Measurements from ENCODE around the gene OR6C70.
"Not testable (repeated sequence)": the region's sequence is repeated elsewhere in the genome, so short reads cannot be mapped to it uniquely, and the experiment has no call there.

OR6C70 gene

GRCh38 chr12:55470088-55470829 is at the start of gene OR6C70:
OR6C70 (minus strand) TSS chr12:55470138; CDS start chr12:55470138, 0 bp downstream.
- no peak for DNase-seq

GRCh38 chr12:55516391-55516790 is 46.5 kb upstream of the OR6C70 start:
- DNase-seq: no peak

GRCh38 chr12:55515696-55516095 is 45.8 kb upstream of the OR6C70 start:
- no peak for DNase-seq

DNA sequence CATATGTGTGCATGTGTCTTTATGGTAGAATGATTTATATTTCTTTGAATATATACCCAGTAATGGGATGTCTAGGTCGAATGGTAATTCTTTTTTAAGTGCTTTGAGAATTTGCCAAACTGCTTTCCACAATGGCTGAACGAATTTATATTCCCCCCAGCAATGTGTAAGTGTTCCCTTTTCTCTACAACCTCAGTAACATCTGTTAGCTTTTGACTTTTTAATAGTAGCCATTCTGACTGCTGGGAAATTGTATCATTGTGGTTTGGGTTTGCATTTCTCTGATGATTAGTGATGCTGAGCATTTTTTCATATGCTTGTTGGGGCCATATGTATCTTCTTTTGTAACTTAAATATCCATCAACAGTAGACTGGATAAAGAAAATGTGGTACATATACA is 31.7 kb upstream of the OR6C70 start:
- no peak for DNase-seq

- DNase-seq: no peak
Measured at GRCh38 chr12:55499810-55500252, 29.9 kb upstream of the OR6C70 start.

DNA sequence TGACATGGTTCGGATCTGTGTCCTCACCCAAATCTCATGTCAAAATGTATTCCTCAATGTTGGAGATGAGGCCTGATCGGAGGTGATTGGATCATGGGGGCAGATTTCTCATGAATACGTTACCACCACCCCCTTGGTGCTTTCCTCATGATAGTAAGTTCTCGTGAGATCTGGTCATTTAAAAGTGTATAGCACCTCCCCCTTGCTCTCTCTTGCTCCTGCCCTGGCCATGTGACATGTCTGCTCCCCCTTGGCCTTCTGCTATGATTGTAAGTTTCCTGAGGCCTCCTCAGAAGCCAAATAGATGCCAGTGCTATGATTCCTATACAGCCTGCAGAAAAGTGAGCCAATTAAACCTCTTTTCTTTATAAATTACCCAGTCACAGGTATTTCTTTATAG is 29.3 kb upstream of the OR6C70 start:
- no peak for DNase-seq

- no peak for DNase-seq
Measured at GRCh38 chr12:55495490-55495889, 25.6 kb upstream of the OR6C70 start.

DNA sequence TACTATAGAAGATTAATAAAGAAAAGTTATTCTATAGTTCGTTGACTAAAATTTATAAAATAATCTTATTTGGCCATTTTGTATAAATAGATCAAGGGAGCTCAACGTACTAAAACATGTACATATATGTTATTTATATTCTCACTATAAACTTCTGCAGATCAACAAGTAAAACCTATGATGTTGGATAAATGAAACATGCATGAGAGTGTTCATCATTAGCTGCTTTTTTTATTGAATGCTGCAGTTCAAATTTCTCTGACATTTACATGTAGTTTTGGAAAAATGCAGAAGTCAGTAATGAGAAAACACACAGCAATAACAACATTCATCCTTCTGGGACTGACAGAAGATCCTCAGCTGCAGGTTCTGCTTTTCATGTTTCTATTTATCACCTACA is 22.1 kb upstream of the OR6C70 start, which contains the start of gene OR6C68:
TSS of gene OR6C68 (plus strand) at position 301 of the 400 bp plus-strand sequence. CDS start at position 301, 0 bp downstream.
- DNase-seq: no peak

- not testable (repeated sequence) for DNase-seq
Measured at GRCh38 chr12:55484284-55484683, 14.3 kb upstream of the OR6C70 start.

GRCh38 chr12:55479136-55479535 is 9.2 kb upstream of the OR6C70 start:
- not testable (repeated sequence) for DNase-seq

DNA sequence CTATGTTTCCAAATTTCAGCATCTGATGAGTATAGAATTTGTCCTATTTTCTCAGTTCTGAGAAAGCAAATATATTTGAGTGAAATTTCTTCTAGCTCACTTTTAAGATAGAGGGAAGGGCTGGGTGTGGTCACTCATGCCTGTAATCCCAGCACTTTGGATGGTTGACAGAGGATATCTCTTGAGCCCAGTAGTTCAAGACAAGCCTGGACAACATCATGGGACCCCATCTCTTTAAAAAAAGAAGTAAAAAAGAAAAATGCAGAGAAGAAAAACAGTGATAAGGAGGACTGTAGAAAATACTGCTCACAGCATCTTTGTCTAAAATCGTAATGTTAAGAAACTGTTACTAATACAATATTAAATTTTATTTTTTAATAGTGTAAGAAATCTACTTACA is 2.3 kb upstream of the OR6C70 start:
- DNase-seq: no peak

DNA sequence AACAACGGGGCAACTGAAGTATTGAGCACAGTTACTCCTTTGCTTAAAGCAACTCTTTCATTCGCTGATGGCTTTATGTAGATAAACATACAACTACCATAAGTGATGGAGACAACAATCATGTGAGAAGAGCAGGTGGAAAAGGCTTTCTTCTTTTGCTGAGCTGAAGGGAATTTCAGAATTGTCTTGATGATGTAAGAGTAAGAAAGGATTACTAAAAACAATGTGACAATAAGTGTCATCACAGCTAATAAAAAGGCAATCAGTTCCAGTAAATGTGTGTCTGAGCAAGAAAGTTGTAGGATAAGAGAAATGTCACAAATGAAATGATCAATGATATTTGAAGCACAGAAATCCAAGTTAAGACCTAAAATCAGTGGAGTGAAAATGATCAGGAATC is 647 bp downstream of the OR6C70 start:
- no peak for DNase-seq

- no peak for DNase-seq
Measured at GRCh38 chr12:55467836-55468235, 2.1 kb downstream of the OR6C70 start.

DNA sequence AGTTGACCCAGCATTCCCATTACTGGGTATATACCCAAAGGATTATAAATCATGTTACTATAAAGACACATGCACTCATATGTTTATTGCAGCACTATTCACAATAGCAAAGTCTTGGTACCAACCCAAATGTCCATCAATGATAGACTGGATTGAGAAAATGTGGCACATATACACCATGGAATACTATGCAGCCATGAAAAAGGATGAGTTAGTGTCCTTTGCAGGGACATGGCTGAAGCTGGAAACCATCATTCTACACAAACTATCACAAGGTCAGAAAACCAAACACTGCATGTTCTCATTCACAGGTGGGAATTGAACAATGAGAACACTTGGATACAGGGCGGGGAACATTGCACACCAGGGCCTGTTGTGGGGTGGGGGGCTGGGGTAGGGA is 5.0 kb downstream of the OR6C70 start:
- not testable (repeated sequence) for DNase-seq

- no peak for DNase-seq
Measured at GRCh38 chr12:55448825-55449224, 21.1 kb downstream of the OR6C70 start.

- no peak for DNase-seq
Measured at GRCh38 chr12:55446326-55446725, 23.6 kb downstream of the OR6C70 start.

DNA sequence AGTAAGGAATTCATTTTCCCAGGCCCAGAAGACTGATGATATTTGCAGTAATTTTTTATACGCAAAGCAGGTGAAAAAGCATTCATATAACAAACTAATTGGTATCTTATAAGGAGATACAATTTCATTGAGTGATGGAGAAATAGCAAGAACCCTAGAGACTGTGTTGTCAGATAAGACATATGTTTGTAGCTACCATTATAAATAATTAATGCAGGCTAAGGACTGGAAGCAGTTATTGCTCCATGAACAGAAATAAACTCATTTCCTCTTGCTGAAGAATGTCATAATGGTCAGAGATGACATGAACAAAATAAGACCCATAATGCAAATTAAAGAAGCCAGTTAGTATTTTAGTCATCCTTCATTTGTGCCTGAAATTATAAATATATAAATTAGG is 24.6 kb downstream of the OR6C70 start:
- no peak for DNase-seq

DNA sequence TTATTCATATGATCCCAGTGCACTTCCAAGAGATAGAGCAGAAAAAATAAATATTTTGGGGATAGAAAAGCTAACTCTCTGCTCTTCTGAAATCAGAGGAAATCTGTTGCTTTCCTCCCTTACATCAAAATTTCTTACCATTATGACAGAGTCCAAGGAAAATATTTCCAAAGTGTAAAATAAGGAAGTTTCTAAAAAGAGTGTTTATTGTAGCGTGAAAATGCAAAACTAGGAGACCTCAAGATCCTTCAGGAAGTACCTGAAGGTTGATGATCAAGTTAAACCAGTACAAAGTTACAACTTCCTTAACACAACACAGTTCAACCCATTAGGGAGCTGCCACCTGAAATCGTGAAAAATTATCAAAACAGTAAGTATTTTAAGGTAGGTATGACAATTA is 26.2 kb downstream of the OR6C70 start, which contains the start of gene OR6C2:
TSS of gene OR6C2 (plus strand) at position 301 of the 400 bp plus-strand sequence. CDS start 8,138 bp downstream, outside the sequence.
- no peak for DNase-seq

GRCh38 chr12:55441233-55441632 is 28.7 kb downstream of the OR6C70 start:
- DNase-seq: not testable (repeated sequence)

- DNase-seq: no peak
Measured at GRCh38 chr12:55428331-55429243, 41.4 kb downstream of the OR6C70 start.

DNA sequence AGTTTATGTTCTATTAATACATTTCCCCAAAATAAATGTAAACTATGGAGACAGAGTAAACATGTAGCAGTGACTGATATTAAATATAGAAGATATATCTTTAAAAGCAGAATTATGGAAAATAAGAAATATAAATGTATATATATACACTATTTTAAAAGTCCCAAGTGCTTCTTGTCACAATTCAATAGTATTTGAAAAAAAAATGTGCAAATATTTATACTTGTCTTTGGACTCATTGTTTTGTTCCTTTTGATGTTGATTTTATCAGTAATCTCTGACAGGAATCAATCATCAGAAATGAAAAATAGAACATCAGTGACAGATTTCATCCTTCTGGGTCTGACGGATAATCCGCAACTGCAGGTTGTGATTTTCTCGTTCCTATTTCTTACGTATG is 44.0 kb downstream of the OR6C70 start, which contains the start of gene OR6C76:
TSS of gene OR6C76 (plus strand) at position 301 of the 400 bp plus-strand sequence. CDS start at position 301, 0 bp downstream.
- no peak for DNase-seq

GRCh38 chr12:55420307-55420962 is 49.5 kb downstream of the OR6C70 start:
- DNase-seq: no peak
